22Rv1 (cell line): Measurements from ENCODE around the gene GNA15.

Source experiments
- H3K27ac ChIP-seq: fragments of 450-650 bp; 2 replicates; pipeline ENCODE4 v1.5.1; 2017
- CTCF ChIP-seq: fragments of 450-650 bp; IDR thresholded peaks from 2 replicates; pipeline ENCODE4 v1.5.1; 2017; ENCODE audit warnings: mild to moderate bottlenecking
- ZFX ChIP-seq: fragments of 450-650 bp; IDR thresholded peaks from 2 replicates; pipeline ENCODE4 v1.6.1; 2017; ENCODE audit warnings: antibody characterized with exemption, borderline replicate concordance

The GNA15 gene

GRCh38 chr19:3194106-3195087 is 58.6 kb downstream of the GNA15 start:
- no peak for TF ChIP-seq ZFX
- TF ChIP-seq CTCF, result no peak
- no peak overlapping the region for H3K27ac ChIP-seq

GRCh38 chr19:3196064-3196932 is 60.5 kb downstream of the GNA15 start:
- TF ChIP-seq ZFX (no peak), CTCF (no peak)

GRCh38 chr19:3196933-3197205 is 61.0 kb downstream of the GNA15 start:
- H3K27ac ChIP-seq, result no peak overlapping the region
- TF ChIP-seq ZFX (no peak), CTCF (no peak)

More at GRCh38 chr19:3196064-3196932, 60.5 kb downstream of the GNA15 start:
- H3K27ac ChIP-seq, result no peak overlapping the region

- TF ChIP-seq CTCF, result no peak
- TF ChIP-seq ZFX, result no peak
- H3K27ac ChIP-seq, result no peak overlapping the region
These were observed 63.3 kb downstream of the GNA15 start for GRCh38 chr19:3198901-3199700.

GRCh38 chr19:3201072-3201700 is 65.4 kb downstream of the GNA15 start:
- TF ChIP-seq CTCF (no peak), ZFX (no peak)
- H3K27ac ChIP-seq, result no peak overlapping the region

- H3K27ac ChIP-seq, result no peak overlapping the region
- no peak for TF ChIP-seq ZFX
- TF ChIP-seq CTCF, result no peak
These were observed 66.1 kb downstream of the GNA15 start for GRCh38 chr19:3201911-3202310.
